Activated B cell treated with CpG ODN at 0.5 μM for 24 hours (primary cell): Measurements from ENCODE around the gene LNX2. TPM values are rescaled to one million over a fixed set of nuclear protein-coding genes. Genes with fewer than 3 reads are reported as not detected.

Experiments
- ATAC-seq: fragments of 200-7000 bp; cut with Tn5 transposase; one replicate; pipeline ENCODE4 v1.10.0; 2021; ENCODE audit warnings: low read depth, mild to moderate bottlenecking, moderate library complexity
- CTCF ChIA-PET: fragments of 350-600 bp; sonication (Branson Sonifier 250); formaldehyde crosslinking; loops from one replicate; lab custom pipeline; 2021; ENCODE audit warnings: antibody characterized with exemption; lab: Charles Lee
- POLR2A ChIA-PET: fragments of 350-600 bp; sonication (Branson Sonifier 250); formaldehyde crosslinking; loops from one replicate; lab custom pipeline; 2021; ENCODE audit warnings: antibody characterized with exemption; lab: Charles Lee
- DNase-seq: peaks from one replicate; pipeline ENCODE4 v3.0.0; 2022
- H3K27ac Mint-ChIP-seq: one replicate; pipeline ENCODE4 v1.8.0; 2020; ENCODE audit warnings: mixed read lengths
- H3K27me3 Mint-ChIP-seq: one replicate; pipeline ENCODE4 v1.8.0; 2021; ENCODE audit warnings: mixed read lengths
- H3K36me3 Mint-ChIP-seq: one replicate; pipeline ENCODE4 v1.8.0; 2021; ENCODE audit warnings: low read depth, mixed read lengths
- H3K4me1 Mint-ChIP-seq: one replicate; pipeline ENCODE4 v1.8.0; 2021; ENCODE audit warnings: mixed read lengths
- H3K4me3 Mint-ChIP-seq: one replicate; pipeline ENCODE4 v1.8.0; 2020; ENCODE audit warnings: mild to moderate bottlenecking, mixed read lengths
- H3K9me3 Mint-ChIP-seq: one replicate; pipeline ENCODE4 v1.8.0; 2020; ENCODE audit warnings: mixed read lengths
- intact Hi-C: fragments of 100-400 bp; cut with micrococcal nuclease; formaldehyde crosslinking; loops from one replicate; pipeline ENCODE4 v1.15.1; 2024
- total RNA-seq: library from RNA; stranded (reverse); gene quantifications from 2 replicates; pipeline ENCODE4 v1.2.3, GENCODE V29; 2022
- TF ChIP-seq, protein P1 (sequence below): fragments of 200-600 bp; IDR thresholded peaks from one replicate; pipeline ENCODE4 v1.8.0; 2022; ENCODE audit warnings: antibody characterized with exemption, mild to moderate bottlenecking

LNX2 gene
- total RNA-seq, 1 donor from 2014 or later = 7.1 TPM

DNA sequence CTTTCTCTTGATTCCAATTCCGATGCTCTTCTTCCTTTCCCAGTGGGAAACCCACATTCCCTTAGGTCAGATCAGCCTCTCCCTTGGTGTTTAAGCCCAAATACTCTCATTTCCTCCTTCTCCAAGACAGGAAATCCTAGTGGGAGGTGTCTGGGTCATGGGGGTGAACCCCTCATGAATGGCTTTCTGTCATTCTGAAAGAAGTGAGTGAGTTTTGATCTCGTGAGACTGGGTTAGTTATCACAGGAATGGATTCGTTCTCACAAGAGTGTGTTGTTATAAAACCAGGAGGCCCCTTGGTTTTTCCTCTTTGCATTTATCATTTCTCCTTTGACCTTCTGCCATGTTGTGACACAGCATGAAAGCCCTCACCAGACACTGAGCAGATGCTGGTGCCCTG is 93.8 kb downstream of the LNX2 start:
- H3K27ac Mint-ChIP-seq = no peak overlapping the region
- ChIA-PET POLR2A (no interaction called here), CTCF (no interaction called here)
- no peak overlapping the region for H3K4me3 Mint-ChIP-seq
- peaks cover 27% of the 10 kb centered on the region for H3K4me1 Mint-ChIP-seq
- DNase-seq = no peak
- ATAC-seq = no peak
- TF ChIP-seq, protein P1, sequence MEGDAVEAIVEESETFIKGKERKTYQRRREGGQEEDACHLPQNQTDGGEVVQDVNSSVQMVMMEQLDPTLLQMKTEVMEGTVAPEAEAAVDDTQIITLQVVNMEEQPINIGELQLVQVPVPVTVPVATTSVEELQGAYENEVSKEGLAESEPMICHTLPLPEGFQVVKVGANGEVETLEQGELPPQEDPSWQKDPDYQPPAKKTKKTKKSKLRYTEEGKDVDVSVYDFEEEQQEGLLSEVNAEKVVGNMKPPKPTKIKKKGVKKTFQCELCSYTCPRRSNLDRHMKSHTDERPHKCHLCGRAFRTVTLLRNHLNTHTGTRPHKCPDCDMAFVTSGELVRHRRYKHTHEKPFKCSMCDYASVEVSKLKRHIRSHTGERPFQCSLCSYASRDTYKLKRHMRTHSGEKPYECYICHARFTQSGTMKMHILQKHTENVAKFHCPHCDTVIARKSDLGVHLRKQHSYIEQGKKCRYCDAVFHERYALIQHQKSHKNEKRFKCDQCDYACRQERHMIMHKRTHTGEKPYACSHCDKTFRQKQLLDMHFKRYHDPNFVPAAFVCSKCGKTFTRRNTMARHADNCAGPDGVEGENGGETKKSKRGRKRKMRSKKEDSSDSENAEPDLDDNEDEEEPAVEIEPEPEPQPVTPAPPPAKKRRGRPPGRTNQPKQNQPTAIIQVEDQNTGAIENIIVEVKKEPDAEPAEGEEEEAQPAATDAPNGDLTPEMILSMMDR = no peak
- no peaks in the 10 kb centered on the region for H3K9me3 Mint-ChIP-seq
- intact Hi-C loops = no loop called here
- no peaks in the 10 kb centered on the region for H3K36me3 Mint-ChIP-seq
- no peaks in the 10 kb centered on the region for H3K27me3 Mint-ChIP-seq

DNA sequence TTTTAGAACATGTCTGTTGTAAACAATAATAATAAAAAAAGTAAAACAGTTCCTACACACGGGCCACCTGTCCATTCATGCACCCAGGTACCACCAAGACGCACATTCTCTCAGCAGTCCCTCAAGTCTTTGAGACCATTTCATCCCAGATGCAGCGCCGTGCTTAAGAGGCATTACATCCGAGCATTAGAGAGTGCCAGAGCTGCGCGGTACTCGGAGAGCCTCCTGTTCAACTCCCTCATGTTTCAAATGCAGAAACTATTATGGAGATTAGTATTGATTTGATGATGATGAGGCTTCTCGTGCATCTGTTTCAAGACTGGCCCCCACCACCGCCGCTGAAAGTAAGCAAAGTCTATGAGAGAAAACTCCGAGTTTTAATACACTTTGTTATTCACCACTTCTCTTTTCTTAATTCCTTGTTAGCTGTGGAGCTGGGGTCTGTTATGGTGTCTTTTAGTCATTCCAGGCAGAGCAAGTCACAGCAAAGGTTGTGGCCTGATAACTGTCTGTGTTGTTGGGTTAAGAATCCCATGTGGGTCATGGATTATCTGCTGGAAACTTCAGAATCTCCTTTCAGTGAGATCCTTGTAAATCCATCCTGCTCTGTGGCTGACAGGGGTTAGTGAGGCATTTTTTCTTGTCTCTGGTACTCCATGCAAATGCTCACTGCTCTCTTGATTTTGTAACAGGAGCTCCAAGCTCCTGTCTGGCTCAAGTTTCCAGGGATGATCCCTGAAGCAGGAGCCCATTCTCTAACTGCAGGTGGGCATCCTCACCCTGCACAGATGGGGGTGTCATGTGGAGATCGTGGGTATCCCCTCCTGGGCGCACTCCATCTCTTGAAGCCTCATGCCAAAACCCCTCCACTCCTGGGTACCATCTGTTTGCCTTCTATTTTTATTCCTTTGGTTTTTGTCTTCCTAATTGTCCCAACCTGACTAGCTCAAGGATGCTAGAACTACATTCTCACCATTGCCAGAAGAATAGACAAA is 95.1 kb downstream of the LNX2 start:
- Mint-ChIP-seq H3K27ac (no peak overlapping the region), H3K4me1 (peaks cover 27% of the 10 kb centered on the region), H3K27me3 (no peaks in the 10 kb centered on the region), H3K4me3 (no peak overlapping the region), H3K36me3 (no peaks in the 10 kb centered on the region), H3K9me3 (no peaks in the 10 kb centered on the region)
- ATAC-seq = no peak
- POLR2A ChIA-PET = no interaction called here
- intact Hi-C loops = no loop called here
- TF ChIP-seq, protein P1 = no peak
- no peak for DNase-seq
- CTCF ChIA-PET = no interaction called here

DNA sequence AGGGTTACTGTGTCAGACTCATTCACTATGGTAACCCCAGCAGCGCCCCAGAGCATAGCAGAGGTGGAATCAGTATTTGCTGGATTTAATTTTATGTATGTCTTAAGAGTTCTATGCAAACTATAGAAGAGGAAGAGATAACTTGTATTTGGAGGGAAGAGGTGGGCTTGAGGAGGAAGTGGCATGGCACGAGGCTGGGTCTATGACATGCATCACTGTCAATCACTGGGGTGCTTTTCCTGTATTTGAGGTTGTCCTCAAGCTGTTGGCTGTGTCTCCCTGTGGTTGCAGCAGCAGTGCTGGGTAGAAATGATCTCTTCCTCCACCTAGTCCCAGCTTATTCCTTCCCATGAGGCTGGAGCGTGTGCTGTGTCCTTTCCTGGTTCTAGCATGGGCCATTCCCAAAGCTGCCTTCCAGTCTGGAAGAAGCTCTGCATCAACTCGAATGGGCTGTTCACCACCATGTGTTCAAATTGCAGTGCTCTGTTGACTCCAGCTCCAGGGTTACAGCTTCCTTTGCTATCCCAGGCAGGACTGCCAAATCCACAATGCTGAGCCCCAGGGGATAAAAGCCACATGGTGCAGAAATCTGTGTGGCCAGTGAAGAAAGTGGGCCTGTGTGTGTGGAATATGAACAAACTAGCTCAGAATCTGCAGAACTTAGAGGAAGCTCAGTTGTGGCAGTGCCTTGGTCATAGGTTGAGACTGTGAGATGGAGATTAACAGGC is 96.8 kb downstream of the LNX2 start:
- no peak for DNase-seq
- ChIA-PET POLR2A (interaction anchor here (0.6 to 1.8 kb wide), 2 partner anchors 74 to 267 kb away, joined by 3 to 7 read pairs; partner anchors contain the start of gene MTIF3), CTCF (interaction anchor here (1.2 kb wide), 1 partner anchor 9 kb away, joined by 4 read pairs; no protein-coding TSS in a partner anchor)
- no peaks in the 10 kb centered on the region for H3K36me3 Mint-ChIP-seq
- H3K27ac Mint-ChIP-seq = peak overlapping the region; percentile 13
- TF ChIP-seq, protein P1 = no peak
- H3K9me3 Mint-ChIP-seq = no peaks in the 10 kb centered on the region
- H3K4me1 Mint-ChIP-seq = peaks cover 15% of the 10 kb centered on the region
- intact Hi-C loops = no loop called here
- H3K4me3 Mint-ChIP-seq = peak overlapping the region; percentile 6
- H3K27me3 Mint-ChIP-seq = no peaks in the 10 kb centered on the region
- peak; percentile 45 for ATAC-seq

DNA sequence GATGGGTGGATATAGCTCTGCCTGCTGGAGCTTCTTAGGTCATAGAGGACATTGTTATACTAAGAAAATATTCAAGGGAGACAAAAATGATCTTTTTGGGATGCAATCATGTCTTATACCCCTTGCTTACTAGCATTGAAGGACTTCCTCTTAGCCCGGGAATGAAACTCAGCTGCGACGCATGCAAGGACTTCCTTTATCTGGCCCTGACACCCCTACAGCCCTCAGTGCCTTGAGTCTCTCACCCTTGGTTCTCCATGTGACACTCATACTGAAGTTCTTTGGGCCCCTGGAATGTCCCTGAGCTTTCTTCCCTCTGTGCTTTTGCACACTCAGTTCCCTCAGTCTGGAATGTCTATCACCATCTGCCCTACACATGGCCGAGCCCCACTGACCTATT is 97.5 kb downstream of the LNX2 start:
- Mint-ChIP-seq H3K27ac (peak overlapping the region; percentile 13), H3K27me3 (no peaks in the 10 kb centered on the region), H3K4me3 (peak overlapping the region; percentile 6), H3K4me1 (peaks cover 15% of the 10 kb centered on the region), H3K9me3 (no peaks in the 10 kb centered on the region), H3K36me3 (no peaks in the 10 kb centered on the region)
- ATAC-seq = no peak
- POLR2A ChIA-PET = interaction anchor here (0.7 to 1.8 kb wide), 3 partner anchors 15 to 96 kb away, joined by 3 to 7 read pairs (median 4); partner anchors contain the start of gene MTIF3
- no peak for DNase-seq
- CTCF ChIA-PET = no interaction called here
- TF ChIP-seq, protein P1 = no peak
- intact Hi-C loops = no loop called here

DNA sequence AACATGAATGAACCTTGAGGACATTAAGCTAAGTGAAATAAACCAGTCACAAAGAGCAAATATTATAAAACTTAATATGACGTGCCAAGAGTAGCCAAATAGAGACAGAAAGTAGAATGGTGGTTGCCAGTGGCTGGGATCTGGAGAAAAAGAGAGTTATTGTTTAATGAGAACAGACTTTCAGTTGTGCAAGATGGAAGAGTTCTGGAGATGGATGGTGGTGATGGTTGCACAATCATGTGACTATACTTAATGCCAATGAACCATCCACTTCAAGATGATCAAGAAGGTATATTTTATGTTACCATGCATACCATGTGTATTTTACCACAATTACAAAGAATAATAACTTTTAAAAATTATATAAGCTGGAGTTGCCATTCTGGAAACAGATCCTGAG is 104.2 kb downstream of the LNX2 start:
- ATAC-seq (no peak), DNase-seq (no peak)
- intact Hi-C loops = no loop called here
- Mint-ChIP-seq H3K4me1 (no peaks in the 10 kb centered on the region), H3K9me3 (peaks cover 4% of the 10 kb centered on the region), H3K27me3 (peaks cover 16% of the 10 kb centered on the region), H3K4me3 (no peak overlapping the region), H3K36me3 (no peaks in the 10 kb centered on the region), H3K27ac (no peak overlapping the region)
- TF ChIP-seq, protein P1 = no peak
- ChIA-PET CTCF (no interaction called here), POLR2A (no interaction called here)
